IMR-90 (cell line): ENCODE measurements around the gene SLC31A1. TPM values are rescaled to one million over a fixed set of nuclear protein-coding genes. Genes with fewer than 3 reads are reported as not detected.

Source experiments
- ATAC-seq: fragments of 200-7000 bp; cut with Tn5 transposase; 2 replicates; pipeline ENCODE4 v1.9.1; 2020; ENCODE audit warnings: low read depth, mild to moderate bottlenecking, moderate library complexity
- BruUV-seq: library from RNA; stranded (reverse); fragments of 400-500 nt; replicated peaks from 2 replicates; lab custom pipeline; 2021; lab: Mats Ljungman, UMichigan
- CTCF ChIA-PET: fragments of 300-600 bp; formaldehyde crosslinking; extraction: SDS; loops from one replicate; lab custom pipeline; 2021; ENCODE audit warnings: antibody characterized with exemption; lab: Yijun Ruan, JAX
- POLR2A ChIA-PET: fragments of 300-600 bp; sonication (Branson Sonifier 250); formaldehyde crosslinking; loops from one replicate; lab custom pipeline; 2022; ENCODE audit warnings: antibody characterized with exemption; ENCODE audit not compliant: unreplicated experiment; lab: Charles Lee
- DNase-seq: peaks from one replicate; pipeline ENCODE4 v3.0.0; 2013
- H2AFZ ChIP-seq: replicated peaks from 2 replicates; pipeline ENCODE3; 2013; ENCODE audit warnings: low read length, mild to moderate bottlenecking; ENCODE audit not compliant: poor library complexity
- H2AK5ac ChIP-seq: 2 replicates; pipeline ENCODE4 v1.6.1; 2013; ENCODE audit warnings: low read depth, low read length, inconsistent platforms
- H2AK9ac ChIP-seq: replicated peaks from 2 replicates; pipeline ENCODE3; 2013; ENCODE audit warnings: mild to moderate bottlenecking, low read depth, low read length, moderate library complexity; ENCODE audit not compliant: poor library complexity
- H2BK120ac ChIP-seq: 2 replicates; pipeline ENCODE4 v1.6.1; 2013; ENCODE audit warnings: low read depth, low read length, inconsistent platforms
- H2BK15ac ChIP-seq: 3 replicates; pipeline ENCODE4 v1.6.1; 2013; ENCODE audit warnings: low read depth, low read length, inconsistent platforms
- H2BK20ac ChIP-seq: 2 replicates; pipeline ENCODE4 v1.6.1; 2013; ENCODE audit warnings: low read depth, mild to moderate bottlenecking, inconsistent platforms, low read length, moderate library complexity
- H2BK5ac ChIP-seq: 2 replicates; pipeline ENCODE4 v1.6.1; 2013; ENCODE audit warnings: mild to moderate bottlenecking, low read depth, low read length, inconsistent platforms; ENCODE audit not compliant: poor library complexity, severe bottlenecking
- H3K14ac ChIP-seq: replicated peaks from 2 replicates; pipeline ENCODE4 v1.6.1; 2013; ENCODE audit warnings: low read depth, low read length, inconsistent platforms
- H3K18ac ChIP-seq: 2 replicates; pipeline ENCODE4 v1.6.1; 2013; ENCODE audit warnings: low read depth, low read length, control low read depth
- H3K23ac ChIP-seq: 2 replicates; pipeline ENCODE4 v1.6.1; 2013; ENCODE audit warnings: low read depth, low read length, inconsistent platforms
- H3K27ac ChIP-seq: 2 replicates; pipeline ENCODE4 v1.5.1; 2013; ENCODE audit warnings: mild to moderate bottlenecking, control low read depth, low read length; ENCODE audit not compliant: insufficient read depth
- H3K27me3 ChIP-seq: 2 replicates; pipeline ENCODE4 v1.6.1; 2013; ENCODE audit warnings: low read length; ENCODE audit not compliant: control insufficient read depth, insufficient read depth
- H3K36me3 ChIP-seq: 2 replicates; pipeline ENCODE4 v1.6.1; 2013; ENCODE audit warnings: low read length, mixed read lengths; ENCODE audit not compliant: control insufficient read depth, insufficient read depth
- H3K4ac ChIP-seq: 2 replicates; pipeline ENCODE4 v1.6.1; 2013; ENCODE audit warnings: low read depth, low read length, inconsistent platforms
- H3K4me1 ChIP-seq: 2 replicates; pipeline ENCODE4 v1.6.1; 2013; ENCODE audit warnings: low read length, mixed read lengths; ENCODE audit not compliant: control insufficient read depth, insufficient read depth
- H3K4me2 ChIP-seq: 2 replicates; pipeline ENCODE4 v1.6.1; 2013; ENCODE audit warnings: low read depth, mild to moderate bottlenecking, control low read depth, low read length, moderate library complexity
- H3K4me3 ChIP-seq: 2 replicates; pipeline ENCODE4 v1.5.1; 2013; ENCODE audit warnings: low read depth, mild to moderate bottlenecking, control low read depth, low read length, moderate library complexity; ENCODE audit not compliant: insufficient read depth
- H3K56ac ChIP-seq: 2 replicates; pipeline ENCODE4 v1.6.1; 2013; ENCODE audit warnings: low read length, inconsistent platforms; ENCODE audit not compliant: insufficient read depth; ENCODE audit errors: extremely low read depth
- H3K79me1 ChIP-seq, 2 experiments: 2 replicates each; pipeline ENCODE4 v1.6.1; 2013; ENCODE audit warnings: low read length in 2 of 2, inconsistent platforms in 1 of 2, low read depth in 1 of 2
- H3K9ac ChIP-seq: 2 replicates; pipeline ENCODE4 v1.6.1; 2013; ENCODE audit warnings: low read depth, low read length, control low read depth
- H3K9me1 ChIP-seq: 2 replicates; pipeline ENCODE4 v1.6.1; 2013; ENCODE audit warnings: low read length, inconsistent platforms; ENCODE audit not compliant: insufficient read depth
- H3K9me3 ChIP-seq: 2 replicates; pipeline ENCODE4 v1.6.1; 2013; ENCODE audit warnings: low read length; ENCODE audit not compliant: control insufficient read depth, insufficient read depth
- H4K20me1 ChIP-seq: 2 replicates; pipeline ENCODE4 v1.6.1; 2013; ENCODE audit warnings: low read length, inconsistent platforms; ENCODE audit not compliant: insufficient read depth
- H4K5ac ChIP-seq: 2 replicates; pipeline ENCODE4 v1.6.1; 2013; ENCODE audit warnings: mild to moderate bottlenecking, low read depth, low read length, control low read depth
- H4K8ac ChIP-seq, 2 experiments: 2 replicates each; pipeline ENCODE4 v1.6.1; 2013; ENCODE audit warnings: low read depth in 2 of 2, low read length in 2 of 2, control low read depth in 1 of 2, inconsistent platforms in 1 of 2
- H4K91ac ChIP-seq: 2 replicates; pipeline ENCODE4 v1.6.1; 2013; ENCODE audit warnings: low read depth, low read length, inconsistent platforms; ENCODE audit not compliant: insufficient read depth
- BHLHE40 ChIP-seq: fragments of 150-350 bp; IDR thresholded peaks from 2 replicates; pipeline ENCODE4 v1.6.1; 2016; ENCODE audit warnings: mild to moderate bottlenecking, low read depth, low read length
- CEBPB ChIP-seq: IDR thresholded peaks from 2 replicates; pipeline ENCODE4 v1.6.1; 2012; ENCODE audit warnings: low read depth, low read length, improper control_type of control experiment
- CHD1 ChIP-seq: IDR thresholded peaks from 2 replicates; pipeline ENCODE4 v1.6.1; 2012; ENCODE audit warnings: low read depth, low read length, improper control_type of control experiment
- CTCF ChIP-seq: conservative IDR thresholded peaks from 2 replicates; pipeline ENCODE4 v1.5.1; 2012; ENCODE audit warnings: mild to moderate bottlenecking, low read depth, low read length, improper control_type of control experiment
- ELK1 ChIP-seq: fragments of 150-350 bp; IDR thresholded peaks from 2 replicates; pipeline ENCODE4 v1.6.1; 2016; ENCODE audit warnings: low read depth, mild to moderate bottlenecking, low read length, moderate library complexity, borderline replicate concordance
- FOS ChIP-seq: fragments of 150-350 bp; IDR thresholded peaks from 2 replicates; pipeline ENCODE4 v1.6.1; 2016; ENCODE audit warnings: low read depth, low read length
- MAFK ChIP-seq: IDR thresholded peaks from 2 replicates; pipeline ENCODE4 v1.6.1; 2012; ENCODE audit warnings: low read depth, low read length, improper control_type of control experiment
- MAZ ChIP-seq: IDR thresholded peaks from 2 replicates; pipeline ENCODE4 v1.6.1; 2012; ENCODE audit warnings: low read depth, mild to moderate bottlenecking, low read length, improper control_type of control experiment, moderate library complexity, borderline replicate concordance
- NFE2L2 ChIP-seq: fragments of 150-350 bp; IDR thresholded peaks from 2 replicates; pipeline ENCODE4 v1.6.1; 2016; ENCODE audit warnings: low read depth, mild to moderate bottlenecking, low read length
- POLR2A ChIP-seq: IDR thresholded peaks from 2 replicates; pipeline ENCODE4 v1.6.1; 2012; ENCODE audit warnings: mild to moderate bottlenecking, low read depth, low read length
- RAD21 ChIP-seq: IDR thresholded peaks from 2 replicates; pipeline ENCODE4 v1.6.1; 2012; ENCODE audit warnings: low read length, improper control_type of control experiment
- RCOR1 ChIP-seq: IDR thresholded peaks from 2 replicates; pipeline ENCODE4 v1.6.1; 2012; ENCODE audit warnings: mild to moderate bottlenecking, low read length, improper control_type of control experiment; ENCODE audit not compliant: insufficient replicate concordance
- RFX5 ChIP-seq: IDR thresholded peaks from 2 replicates; pipeline ENCODE4 v1.8.0; 2012; ENCODE audit warnings: low read depth, mild to moderate bottlenecking, low read length, moderate library complexity
- SMC3 ChIP-seq: fragments of 150-350 bp; IDR thresholded peaks from 2 replicates; pipeline ENCODE4 v1.6.1; 2016; ENCODE audit warnings: low read depth, mild to moderate bottlenecking, antibody characterized with exemption, low read length, moderate library complexity
- USF2 ChIP-seq: fragments of 150-350 bp; IDR thresholded peaks from 2 replicates; pipeline ENCODE4 v1.6.1; 2017; ENCODE audit warnings: mild to moderate bottlenecking, antibody characterized with exemption, low read length, low read depth
- WGBS, 2 experiments: methylation state at CpG; one replicate each; pipeline versions ENCODE4 v1.1.5 to v1.1.7; 2013; ENCODE audit warnings: missing lambda C conversion rate in 2 of 2; ENCODE audit not compliant: insufficient read length in 1 of 2; ENCODE audit errors: extremely low coverage in 2 of 2; 5-methylcytosine and 5-hydroxymethylcytosine counted together
- dilution Hi-C: fragments of 300-500 bp; cut with HindIII; formaldehyde crosslinking; loops from one replicate; pipeline ENCODE4 v1.14.3; 2018; ENCODE audit warnings: low sequenced_read_pairs; ENCODE audit not compliant: unreplicated experiment
- in situ Hi-C: fragments of 300-500 bp; cut with MboI; formaldehyde crosslinking; loops from 3 replicates; pipeline ENCODE4 v1.14.3; 2019; ENCODE audit warnings: low sequenced_read_pairs, inconsistent platforms, mixed read lengths
- intact Hi-C: fragments of 100-400 bp; cut with micrococcal nuclease; formaldehyde crosslinking; loops from 2 replicates; pipeline ENCODE4 v1.10.0; 2022
- polyA plus RNA-seq, 3 experiments: library from polyadenylated mRNA; depleted of rRNA; stranded (reverse); fragments of >200 nt; gene quantifications; 2 replicates each; pipeline ENCODE4 v1.2.3, GENCODE V29; 2012; ENCODE audit warnings: low replicate concordance in 1 of 3
- total RNA-seq: library from RNA; depleted of rRNA; stranded (reverse); fragments of >200 nt; gene quantifications from 2 replicates; pipeline ENCODE4 v1.2.3, GENCODE V29; 2012

SLC31A1 gene
- total and polyA plus RNA-seq, 2 of the 4 experiments (the other 2 are of a cell fraction): 17.9 to 23.3 TPM

GRCh38 chr9:113261917-113262671 lies 40.8 kb downstream of the SLC31A1 start:
- no peak overlapping the region for H3K14ac ChIP-seq
- H3K56ac ChIP-seq: no peak overlapping the region
- H3K4me2 ChIP-seq: no peak overlapping the region
- H2AK5ac ChIP-seq: no peak overlapping the region
- peaks cover 0 to under 1% of the 10 kb centered on the region in 2 experiments; a peak in 1 of 4 replicates for H3K79me1 ChIP-seq
- no peak overlapping the region for H3K4me3 ChIP-seq
- no peak overlapping the region for H2BK5ac ChIP-seq
- in situ Hi-C loops: no loop called here
- H3K27ac ChIP-seq: no peak overlapping the region
- no TSS peak for BruUV-seq
- no peak overlapping the region for H3K18ac ChIP-seq
- DNase-seq (no peak), ATAC-seq (no peak)
- H2AK9ac ChIP-seq: no peak overlapping the region
- H2AFZ ChIP-seq: no peak overlapping the region
- intact Hi-C loops: loop anchor here (10.0 kb wide), 1 partner anchor 67 kb away; no protein-coding TSS in a partner anchor
- CTCF ChIA-PET: interaction anchor here (0.9 kb wide), 1 partner anchor 396 kb away, joined by 4 read pairs; no protein-coding TSS in a partner anchor
- peaks cover under 1% of the 10 kb centered on the region; the same call in 1 of the 2 replicates for H4K20me1 ChIP-seq
- H3K23ac ChIP-seq: no peak overlapping the region
- POLR2A ChIA-PET: no interaction called here
- H3K27me3 ChIP-seq: no peaks in the 10 kb centered on the region
- no peak overlapping the region for H4K5ac ChIP-seq
- no peak overlapping the region for H4K8ac ChIP-seq
- H2BK15ac ChIP-seq: no peak overlapping the region
- H3K4me1 ChIP-seq: no peaks in the 10 kb centered on the region
- no peak overlapping the region for H3K4ac ChIP-seq
- H4K91ac ChIP-seq: no peak overlapping the region
- H3K36me3 ChIP-seq: peaks cover 34% of the 10 kb centered on the region
- H3K9ac ChIP-seq: no peak overlapping the region
- no peaks in the 10 kb centered on the region for H3K9me3 ChIP-seq
- no CpG with 5 or more reads among the region's 1 CpG for WGBS, 2 experiments
- dilution Hi-C loops: no loop called here
- H3K9me1 ChIP-seq: no peaks in the 10 kb centered on the region
- no peak overlapping the region for H2BK20ac ChIP-seq
- H2BK120ac ChIP-seq: no peak overlapping the region
- TF ChIP-seq CHD1 (no peak), MAZ (no peak), MAFK (no peak), RAD21 (no peak), NFE2L2 (no peak), SMC3 (no peak), ELK1 (no peak), CEBPB (no peak), POLR2A (no peak), CTCF (no peak), USF2 (no peak), FOS (no peak), RCOR1 (no peak), BHLHE40 (no peak), RFX5 (no peak)
